HEK293 (cell line): ENCODE results near the gene ZNF772.

ENCODE experiments used
- SALL2 ChIP-seq: fragments of 450-650 bp; formaldehyde crosslinking; IDR thresholded peaks from 2 replicates; pipeline ENCODE4 v1.5.0; 2017; ENCODE audit warnings: missing biosample characterization, mild to moderate bottlenecking, missing genetic modification characterization, borderline replicate concordance
- YY1 ChIP-seq: fragments of 450-650 bp; formaldehyde crosslinking; IDR thresholded peaks from 2 replicates; pipeline ENCODE4 v1.5.1; 2018; ENCODE audit warnings: missing biosample characterization, missing genetic modification characterization
- ZBTB8A ChIP-seq: fragments of 450-650 bp; formaldehyde crosslinking; IDR thresholded peaks from 2 replicates; pipeline ENCODE4 v1.5.1; 2016; ENCODE audit warnings: missing biosample characterization, missing genetic modification characterization
- ZFP3 ChIP-seq: fragments of 450-650 bp; formaldehyde crosslinking; IDR thresholded peaks from 2 replicates; pipeline ENCODE4 v1.5.1; 2016; ENCODE audit warnings: low read depth, missing biosample characterization, missing genetic modification characterization
- ZIC2 ChIP-seq: fragments of 450-650 bp; formaldehyde crosslinking; IDR thresholded peaks from 2 replicates; pipeline ENCODE4 v1.5.1; 2016; ENCODE audit warnings: missing biosample characterization, missing genetic modification characterization
- ZNF214 ChIP-seq: fragments of 450-650 bp; formaldehyde crosslinking; IDR thresholded peaks from 2 replicates; pipeline ENCODE4 v1.5.1; 2017; ENCODE audit warnings: missing biosample characterization, mild to moderate bottlenecking, missing genetic modification characterization, borderline replicate concordance
- ZNF274 ChIP-seq, 2 experiments: fragments of 200-500 bp in 1 of 2; fragments of 450-650 bp in 1 of 2; sonication (Bioruptor generic) in 1 of 2; formaldehyde crosslinking in 1 of 2; IDR thresholded peaks; 2 replicates each; pipeline versions ENCODE4 v1.5.1 to v1.6.1; 2014 to 2016; ENCODE audit warnings: borderline replicate concordance in 1 of 2, inconsistent platforms in 1 of 2, low read length in 1 of 2, missing biosample characterization in 1 of 2, missing genetic modification characterization in 1 of 2
- ZNF404 ChIP-seq: fragments of 450-650 bp; formaldehyde crosslinking; IDR thresholded peaks from 2 replicates; pipeline ENCODE4 v1.5.1; 2017; ENCODE audit warnings: missing biosample characterization, missing genetic modification characterization
- TF ChIP-seq, protein P1 (sequence below): fragments of 450-650 bp; formaldehyde crosslinking; IDR thresholded peaks from 2 replicates; pipeline ENCODE4 v1.5.1; 2016; ENCODE audit warnings: missing biosample characterization, missing genetic modification characterization
- TF ChIP-seq, protein P2 (sequence below): fragments of 450-650 bp; formaldehyde crosslinking; IDR thresholded peaks from 2 replicates; pipeline ENCODE4 v1.5.1; 2016; ENCODE audit warnings: missing biosample characterization, missing genetic modification characterization
- TF ChIP-seq, protein P3 (sequence below): fragments of 450-650 bp; formaldehyde crosslinking; IDR thresholded peaks from 2 replicates; pipeline ENCODE4 v1.5.1; 2016; ENCODE audit warnings: missing biosample characterization, missing genetic modification characterization
- TF ChIP-seq, protein P4 (sequence below): fragments of 450-650 bp; formaldehyde crosslinking; conservative IDR thresholded peaks from 2 replicates; pipeline ENCODE4 v1.5.1; 2016; ENCODE audit warnings: low read depth, missing biosample characterization, missing genetic modification characterization

DNA sequence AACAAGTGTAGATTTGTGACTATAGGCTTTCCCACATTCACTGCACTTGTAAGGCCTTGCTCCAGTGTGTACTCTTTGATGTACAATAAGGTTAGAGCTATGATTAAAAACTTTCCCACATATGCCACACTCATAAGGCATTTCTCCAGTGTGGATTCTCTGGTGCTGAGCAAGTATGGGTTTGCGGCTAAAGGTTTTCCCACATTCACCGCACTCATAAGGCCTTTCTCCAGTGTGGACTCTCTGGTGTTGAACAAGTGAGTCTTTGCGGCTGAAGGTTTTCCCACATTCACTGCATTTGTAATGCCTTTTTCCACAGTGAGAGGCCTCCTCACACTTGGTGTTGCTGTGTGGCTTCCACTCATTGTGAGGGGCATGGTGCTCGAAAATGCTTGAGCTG is 3.7 kb downstream of the ZNF772 start:
- TF ChIP-seq ZBTB8A (no peak), ZNF214 (no peak), ZNF274 (IDR thresholded peaks at IDR 0.05; ENCODE audit: low read length) (no peak), ZNF274 (tag by site-specific recombination; IDR thresholded peaks at IDR 0.05; ENCODE audit: borderline replicate concordance) (no peak), ZFP3 (tag by site-specific recombination) (no peak), ZIC2 (tag by site-specific recombination) (no peak), SALL2 (no peak), ZNF404 (no peak), YY1 (tag by site-specific recombination) (no peak)
- TF ChIP-seq, protein P1, sequence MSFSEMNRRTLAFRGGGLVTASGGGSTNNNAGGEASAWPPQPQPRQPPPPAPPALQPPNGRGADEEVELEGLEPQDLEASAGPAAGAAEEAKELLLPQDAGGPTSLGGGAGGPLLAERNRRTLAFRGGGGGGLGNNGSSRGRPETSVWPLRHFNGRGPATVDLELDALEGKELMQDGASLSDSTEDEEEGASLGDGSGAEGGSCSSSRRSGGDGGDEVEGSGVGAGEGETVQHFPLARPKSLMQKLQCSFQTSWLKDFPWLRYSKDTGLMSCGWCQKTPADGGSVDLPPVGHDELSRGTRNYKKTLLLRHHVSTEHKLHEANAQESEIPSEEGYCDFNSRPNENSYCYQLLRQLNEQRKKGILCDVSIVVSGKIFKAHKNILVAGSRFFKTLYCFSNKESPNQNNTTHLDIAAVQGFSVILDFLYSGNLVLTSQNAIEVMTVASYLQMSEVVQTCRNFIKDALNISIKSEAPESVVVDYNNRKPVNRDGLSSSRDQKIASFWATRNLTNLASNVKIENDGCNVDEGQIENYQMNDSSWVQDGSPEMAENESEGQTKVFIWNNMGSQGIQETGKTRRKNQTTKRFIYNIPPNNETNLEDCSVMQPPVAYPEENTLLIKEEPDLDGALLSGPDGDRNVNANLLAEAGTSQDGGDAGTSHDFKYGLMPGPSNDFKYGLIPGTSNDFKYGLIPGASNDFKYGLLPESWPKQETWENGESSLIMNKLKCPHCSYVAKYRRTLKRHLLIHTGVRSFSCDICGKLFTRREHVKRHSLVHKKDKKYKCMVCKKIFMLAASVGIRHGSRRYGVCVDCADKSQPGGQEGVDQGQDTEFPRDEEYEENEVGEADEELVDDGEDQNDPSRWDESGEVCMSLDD (tag by site-specific recombination): no peak
- TF ChIP-seq, protein P2, sequence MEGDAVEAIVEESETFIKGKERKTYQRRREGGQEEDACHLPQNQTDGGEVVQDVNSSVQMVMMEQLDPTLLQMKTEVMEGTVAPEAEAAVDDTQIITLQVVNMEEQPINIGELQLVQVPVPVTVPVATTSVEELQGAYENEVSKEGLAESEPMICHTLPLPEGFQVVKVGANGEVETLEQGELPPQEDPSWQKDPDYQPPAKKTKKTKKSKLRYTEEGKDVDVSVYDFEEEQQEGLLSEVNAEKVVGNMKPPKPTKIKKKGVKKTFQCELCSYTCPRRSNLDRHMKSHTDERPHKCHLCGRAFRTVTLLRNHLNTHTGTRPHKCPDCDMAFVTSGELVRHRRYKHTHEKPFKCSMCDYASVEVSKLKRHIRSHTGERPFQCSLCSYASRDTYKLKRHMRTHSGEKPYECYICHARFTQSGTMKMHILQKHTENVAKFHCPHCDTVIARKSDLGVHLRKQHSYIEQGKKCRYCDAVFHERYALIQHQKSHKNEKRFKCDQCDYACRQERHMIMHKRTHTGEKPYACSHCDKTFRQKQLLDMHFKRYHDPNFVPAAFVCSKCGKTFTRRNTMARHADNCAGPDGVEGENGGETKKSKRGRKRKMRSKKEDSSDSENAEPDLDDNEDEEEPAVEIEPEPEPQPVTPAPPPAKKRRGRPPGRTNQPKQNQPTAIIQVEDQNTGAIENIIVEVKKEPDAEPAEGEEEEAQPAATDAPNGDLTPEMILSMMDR (tag by site-specific recombination): no peak
- TF ChIP-seq, protein P3, sequence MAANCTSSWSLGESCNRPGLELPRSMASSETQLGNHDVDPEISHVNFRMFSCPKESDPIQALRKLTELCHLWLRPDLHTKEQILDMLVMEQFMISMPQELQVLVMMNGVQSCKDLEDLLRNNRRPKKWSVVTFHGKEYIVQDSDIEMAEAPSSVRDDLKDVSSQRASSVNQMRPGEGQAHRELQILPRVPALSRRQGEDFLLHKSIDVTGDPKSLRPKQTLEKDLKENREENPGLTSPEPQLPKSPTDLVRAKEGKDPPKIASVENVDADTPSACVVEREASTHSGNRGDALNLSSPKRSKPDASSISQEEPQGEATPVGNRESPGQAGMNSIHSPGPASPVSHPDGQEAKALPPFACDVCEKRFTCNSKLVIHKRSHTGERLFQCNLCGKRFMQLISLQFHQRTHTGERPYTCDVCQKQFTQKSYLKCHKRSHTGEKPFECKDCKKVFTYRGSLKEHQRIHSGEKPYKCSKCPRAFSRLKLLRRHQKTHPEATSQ: no peak
- TF ChIP-seq, protein P4, sequence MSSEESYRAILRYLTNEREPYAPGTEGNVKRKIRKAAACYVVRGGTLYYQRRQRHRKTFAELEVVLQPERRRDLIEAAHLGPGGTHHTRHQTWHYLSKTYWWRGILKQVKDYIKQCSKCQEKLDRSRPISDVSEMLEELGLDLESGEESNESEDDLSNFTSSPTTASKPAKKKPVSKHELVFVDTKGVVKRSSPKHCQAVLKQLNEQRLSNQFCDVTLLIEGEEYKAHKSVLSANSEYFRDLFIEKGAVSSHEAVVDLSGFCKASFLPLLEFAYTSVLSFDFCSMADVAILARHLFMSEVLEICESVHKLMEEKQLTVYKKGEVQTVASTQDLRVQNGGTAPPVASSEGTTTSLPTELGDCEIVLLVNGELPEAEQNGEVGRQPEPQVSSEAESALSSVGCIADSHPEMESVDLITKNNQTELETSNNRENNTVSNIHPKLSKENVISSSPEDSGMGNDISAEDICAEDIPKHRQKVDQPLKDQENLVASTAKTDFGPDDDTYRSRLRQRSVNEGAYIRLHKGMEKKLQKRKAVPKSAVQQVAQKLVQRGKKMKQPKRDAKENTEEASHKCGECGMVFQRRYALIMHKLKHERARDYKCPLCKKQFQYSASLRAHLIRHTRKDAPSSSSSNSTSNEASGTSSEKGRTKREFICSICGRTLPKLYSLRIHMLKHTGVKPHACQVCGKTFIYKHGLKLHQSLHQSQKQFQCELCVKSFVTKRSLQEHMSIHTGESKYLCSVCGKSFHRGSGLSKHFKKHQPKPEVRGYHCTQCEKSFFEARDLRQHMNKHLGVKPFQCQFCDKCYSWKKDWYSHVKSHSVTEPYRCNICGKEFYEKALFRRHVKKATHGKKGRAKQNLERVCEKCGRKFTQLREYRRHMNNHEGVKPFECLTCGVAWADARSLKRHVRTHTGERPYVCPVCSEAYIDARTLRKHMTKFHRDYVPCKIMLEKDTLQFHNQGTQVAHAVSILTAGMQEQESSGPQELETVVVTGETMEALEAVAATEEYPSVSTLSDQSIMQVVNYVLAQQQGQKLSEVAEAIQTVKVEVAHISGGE (tag by site-specific recombination): no peak
